ENCODE data around the gene GPR143.

Gene GPR143

GRCh38 chrX:9746148-9746888 is 19.3 kb downstream of the GPR143 start:
- no peak for DNase-seq (ENCODE audit: low read depth, low spot score)

DNA sequence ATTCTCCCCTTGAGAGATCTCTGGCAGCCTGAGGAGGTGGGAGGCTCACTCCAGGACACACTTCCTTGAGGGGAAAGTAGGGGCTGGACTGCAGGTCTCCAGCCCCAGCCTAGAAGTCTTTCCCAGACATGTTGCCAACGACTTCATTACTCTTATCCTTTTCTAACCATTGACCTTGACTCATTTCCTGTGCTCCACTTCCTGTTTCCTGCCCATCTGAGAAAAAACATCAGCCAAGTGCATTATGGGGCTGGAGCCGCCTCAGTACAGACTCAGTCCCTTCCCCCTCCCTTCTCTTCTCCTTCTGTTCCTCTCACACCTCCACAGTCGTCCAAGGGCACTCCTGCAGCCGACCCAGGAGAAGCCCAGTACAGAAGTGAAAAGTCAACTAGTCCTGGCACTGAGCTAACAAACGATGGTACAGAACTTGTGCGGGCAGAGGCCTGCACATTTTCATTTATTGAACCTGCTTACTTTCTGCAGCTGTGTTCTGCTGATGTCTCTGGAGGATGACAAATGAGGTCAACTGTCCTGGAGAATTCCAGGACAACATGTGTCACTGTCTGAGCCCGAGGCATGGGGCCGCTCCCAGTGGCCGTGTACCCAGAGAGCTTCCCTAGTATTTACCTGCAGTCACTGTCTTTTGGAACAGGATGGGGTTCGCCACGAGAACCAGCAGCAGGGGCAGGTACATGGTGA is 20.1 kb downstream of the GPR143 start:
- Histone ChIP-seq H3K4me3 (ENCODE audit: insufficient read length, low read depth) (no peak overlapping the region), H3K36me3 (ENCODE audit: insufficient read depth, insufficient read length, low read length) (peaks cover 50% of the 10 kb centered on the region), H3K9me3 (ENCODE audit: insufficient read depth, low read length) (no peaks in the 10 kb centered on the region), H3K27me3 (ENCODE audit: insufficient read depth, insufficient read length) (no peaks in the 10 kb centered on the region), H3K4me1 (ENCODE audit: insufficient read depth, insufficient read length) (peaks cover 3% of the 10 kb centered on the region), H3K9ac (ENCODE audit: insufficient read length, low read depth) (no peak overlapping the region)
- no peak for DNase-seq (ENCODE audit: low read depth, low spot score)
- no peak for TF ChIP-seq ZNF274 (IDR thresholded peaks at IDR 0.05; ENCODE audit: low read depth, low read length)
- no peak for TF ChIP-seq YY1 (IDR thresholded peaks at IDR 0.05; ENCODE audit: insufficient read depth, insufficient read length)
- TF ChIP-seq SUZ12 (IDR thresholded peaks at IDR 0.05; ENCODE audit: extremely low read depth, insufficient read depth, insufficient read length), result no peak

More at GRCh38 chrX:9746148-9746888, 19.3 kb downstream of the GPR143 start:
- Histone ChIP-seq H3K4me3 (ENCODE audit: insufficient read length, low read depth) (no peak overlapping the region), H3K9ac (ENCODE audit: insufficient read length, low read depth) (no peak overlapping the region), H3K4me1 (ENCODE audit: insufficient read depth, insufficient read length) (peaks cover 3% of the 10 kb centered on the region), H3K27me3 (ENCODE audit: insufficient read depth, insufficient read length) (no peaks in the 10 kb centered on the region), H3K9me3 (ENCODE audit: insufficient read depth, low read length) (no peaks in the 10 kb centered on the region), H3K36me3 (ENCODE audit: insufficient read depth, insufficient read length, low read length) (peaks cover 48% of the 10 kb centered on the region)
- TF ChIP-seq SUZ12 (IDR thresholded peaks at IDR 0.05; ENCODE audit: extremely low read depth, insufficient read depth, insufficient read length) (no peak), ZNF274 (IDR thresholded peaks at IDR 0.05; ENCODE audit: low read depth, low read length) (no peak), YY1 (IDR thresholded peaks at IDR 0.05; ENCODE audit: insufficient read depth, insufficient read length) (no peak)

DNA sequence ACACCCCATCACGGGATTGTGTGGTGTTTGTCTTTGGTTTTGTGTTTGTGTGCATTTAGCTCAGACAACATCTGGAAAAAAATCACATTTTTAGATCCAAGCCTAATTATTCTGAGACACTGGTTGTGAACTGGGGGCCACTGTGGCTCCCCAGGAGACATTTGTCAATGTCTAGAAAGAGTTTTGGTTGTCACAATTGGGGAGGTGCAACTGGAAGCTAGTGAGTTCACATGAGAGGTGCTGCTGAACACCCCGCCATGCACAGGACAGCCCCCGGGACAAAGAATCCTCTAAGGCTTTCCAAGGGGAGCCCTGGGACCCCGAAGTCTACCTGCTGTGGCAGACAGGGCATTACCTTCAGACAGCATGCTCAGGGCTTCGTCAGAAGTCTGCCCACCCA is 26.5 kb downstream of the GPR143 start:
- no peak for DNase-seq (ENCODE audit: low read depth, low spot score)
- Histone ChIP-seq H3K36me3 (ENCODE audit: insufficient read depth, insufficient read length, low read length) (peaks cover 85% of the 10 kb centered on the region), H3K9ac (ENCODE audit: insufficient read length, low read depth) (no peak overlapping the region), H3K9me3 (ENCODE audit: insufficient read depth, low read length) (peaks cover 9% of the 10 kb centered on the region; the same call in 1 of the 2 replicates), H3K4me1 (ENCODE audit: insufficient read depth, insufficient read length) (no peaks in the 10 kb centered on the region), H3K27me3 (ENCODE audit: insufficient read depth, insufficient read length) (no peaks in the 10 kb centered on the region), H3K4me3 (ENCODE audit: insufficient read length, low read depth) (no peak overlapping the region)
- TF ChIP-seq ZNF274 (IDR thresholded peaks at IDR 0.05; ENCODE audit: low read depth, low read length), result no peak
- TF ChIP-seq SUZ12 (IDR thresholded peaks at IDR 0.05; ENCODE audit: extremely low read depth, insufficient read depth, insufficient read length), result no peak
- no peak for TF ChIP-seq YY1 (IDR thresholded peaks at IDR 0.05; ENCODE audit: insufficient read depth, insufficient read length)

DNA sequence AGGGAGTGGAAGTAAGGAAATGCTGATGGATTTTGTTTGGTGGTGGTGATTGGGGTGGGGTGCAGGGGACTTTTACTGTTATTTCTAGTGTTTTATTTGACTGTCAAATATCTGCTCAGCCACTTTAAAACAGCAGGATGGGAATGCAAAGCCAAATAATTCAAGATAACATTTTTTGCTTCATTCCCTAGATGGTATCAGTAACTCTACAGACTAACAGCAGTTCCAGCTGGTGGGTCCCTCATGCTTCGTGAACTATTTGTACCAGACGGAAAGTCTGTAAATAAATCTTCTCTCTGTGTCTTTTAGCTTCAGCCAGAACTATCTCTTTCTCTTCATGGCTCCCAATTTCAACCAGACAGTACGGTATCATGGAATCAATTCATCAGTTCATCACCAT is 27.5 kb downstream of the GPR143 start:
- Histone ChIP-seq H3K9me3 (ENCODE audit: insufficient read depth, low read length) (peaks cover 17% of the 10 kb centered on the region; the same call in 1 of the 2 replicates), H3K9ac (ENCODE audit: insufficient read length, low read depth) (no peak overlapping the region), H3K27me3 (ENCODE audit: insufficient read depth, insufficient read length) (no peaks in the 10 kb centered on the region), H3K4me1 (ENCODE audit: insufficient read depth, insufficient read length) (no peaks in the 10 kb centered on the region), H3K4me3 (ENCODE audit: insufficient read length, low read depth) (no peak overlapping the region), H3K36me3 (ENCODE audit: insufficient read depth, insufficient read length, low read length) (peaks cover 79% of the 10 kb centered on the region)
- DNase-seq (ENCODE audit: low read depth, low spot score), result no peak
- TF ChIP-seq ZNF274 (IDR thresholded peaks at IDR 0.05; ENCODE audit: low read depth, low read length) (no peak), YY1 (IDR thresholded peaks at IDR 0.05; ENCODE audit: insufficient read depth, insufficient read length) (no peak), SUZ12 (IDR thresholded peaks at IDR 0.05; ENCODE audit: extremely low read depth, insufficient read depth, insufficient read length) (no peak)

GRCh38 chrX:9737363-9737762 is 28.3 kb downstream of the GPR143 start:
- Histone ChIP-seq H3K9ac (ENCODE audit: insufficient read length, low read depth) (no peak overlapping the region), H3K4me3 (ENCODE audit: insufficient read length, low read depth) (no peak overlapping the region), H3K27me3 (ENCODE audit: insufficient read depth, insufficient read length) (no peaks in the 10 kb centered on the region), H3K4me1 (ENCODE audit: insufficient read depth, insufficient read length) (no peaks in the 10 kb centered on the region), H3K36me3 (ENCODE audit: insufficient read depth, insufficient read length, low read length) (peaks cover 78% of the 10 kb centered on the region), H3K9me3 (ENCODE audit: insufficient read depth, low read length) (peaks cover 24% of the 10 kb centered on the region; the same call in 1 of the 2 replicates)
- DNase-seq (ENCODE audit: low read depth, low spot score), result no peak
- TF ChIP-seq YY1 (IDR thresholded peaks at IDR 0.05; ENCODE audit: insufficient read depth, insufficient read length), result no peak
- no peak for TF ChIP-seq SUZ12 (IDR thresholded peaks at IDR 0.05; ENCODE audit: extremely low read depth, insufficient read depth, insufficient read length)
- TF ChIP-seq ZNF274 (IDR thresholded peaks at IDR 0.05; ENCODE audit: low read depth, low read length), result no peak

- H3K4me1 ChIP-seq (ENCODE audit: insufficient read depth, insufficient read length), result no peaks in the 10 kb centered on the region
- no peak overlapping the region for H3K4me3 ChIP-seq (ENCODE audit: insufficient read length, low read depth)
- H3K27me3 ChIP-seq (ENCODE audit: insufficient read depth, insufficient read length), result no peaks in the 10 kb centered on the region
- no peak for DNase-seq (ENCODE audit: low read depth, low spot score)
- peaks cover 68% of the 10 kb centered on the region for H3K36me3 ChIP-seq (ENCODE audit: insufficient read depth, insufficient read length, low read length)
- no peak overlapping the region for H3K9ac ChIP-seq (ENCODE audit: insufficient read length, low read depth)
- peaks cover 53% of the 10 kb centered on the region for H3K9me3 ChIP-seq (ENCODE audit: insufficient read depth, low read length)
- TF ChIP-seq YY1 (IDR thresholded peaks at IDR 0.05; ENCODE audit: insufficient read depth, insufficient read length) (no peak), SUZ12 (IDR thresholded peaks at IDR 0.05; ENCODE audit: extremely low read depth, insufficient read depth, insufficient read length) (no peak), ZNF274 (IDR thresholded peaks at IDR 0.05; ENCODE audit: low read depth, low read length) (no peak)
These were observed 34.9 kb downstream of the GPR143 start for GRCh38 chrX:9730752-9731151.

- Histone ChIP-seq H3K9me3 (ENCODE audit: insufficient read depth, low read length) (peaks cover 57% of the 10 kb centered on the region), H3K4me1 (ENCODE audit: insufficient read depth, insufficient read length) (no peaks in the 10 kb centered on the region), H3K36me3 (ENCODE audit: insufficient read depth, insufficient read length, low read length) (peaks cover 68% of the 10 kb centered on the region), H3K4me3 (ENCODE audit: insufficient read length, low read depth) (no peak overlapping the region), H3K9ac (ENCODE audit: insufficient read length, low read depth) (no peak overlapping the region), H3K27me3 (ENCODE audit: insufficient read depth, insufficient read length) (no peaks in the 10 kb centered on the region)
- DNase-seq (ENCODE audit: low read depth, low spot score), result no peak
- no peak for TF ChIP-seq ZNF274 (IDR thresholded peaks at IDR 0.05; ENCODE audit: low read depth, low read length)
- no peak for TF ChIP-seq SUZ12 (IDR thresholded peaks at IDR 0.05; ENCODE audit: extremely low read depth, insufficient read depth, insufficient read length)
- TF ChIP-seq YY1 (IDR thresholded peaks at IDR 0.05; ENCODE audit: insufficient read depth, insufficient read length), result no peak
These were observed 35.6 kb downstream of the GPR143 start for GRCh38 chrX:9730078-9730477.
